SK-N-SH (cell line): ENCODE data around the gene PRPSAP2. TPM values are rescaled to one million over a fixed set of nuclear protein-coding genes. Genes with fewer than 3 reads are reported as not detected.

Experiments used
- CTCF ChIA-PET: fragments of 300-600, 350-600 bp; formaldehyde crosslinking; extraction: SDS; loops from one replicate; lab custom pipeline; 2021; lab: Yijun Ruan, JAX
- POLR2A ChIA-PET: fragments of 350-600 bp; sonication (Branson Sonifier 250); formaldehyde crosslinking; extraction: SDS; loops from one replicate; lab custom pipeline; 2020; ENCODE audit warnings: antibody characterized with exemption, inconsistent platforms; lab: Yijun Ruan, JAX
- DNase-seq: peaks from one replicate; pipeline ENCODE4 v3.0.0; 2012
- H2AFZ ChIP-seq: fragments of 200-600 bp; sonication (generic); 2 replicates; pipeline ENCODE4 v1.8.1; 2016; ENCODE audit warnings: antibody characterized with exemption, mild to moderate bottlenecking, low read depth
- H3F3A ChIP-seq: fragments of 200-600 bp; sonication (generic); replicated peaks from 2 replicates; pipeline ENCODE3; 2016; ENCODE audit warnings: antibody characterized with exemption, mild to moderate bottlenecking; ENCODE audit not compliant: insufficient read depth
- H3K27ac ChIP-seq, 2 experiments: fragments of 200-500 bp in 1 of 2; fragments of 200-600 bp in 1 of 2; sonication (Bioruptor generic) in 1 of 2; sonication (generic), shearing (Covaris generic) in 1 of 2; 2 replicates each; pipeline versions ENCODE4 v1.5.1 to v1.6.1; 2014 to 2016; ENCODE audit warnings: low read depth in 2 of 2, inconsistent platforms in 1 of 2, low read length in 1 of 2, mild to moderate bottlenecking in 1 of 2, mixed read lengths in 1 of 2
- H3K27me3 ChIP-seq: fragments of 200-600 bp; sonication (generic), shearing (Covaris generic); 2 replicates; pipeline ENCODE4 v1.6.1; 2016; ENCODE audit warnings: mixed run types; ENCODE audit not compliant: insufficient read depth
- H3K36me3 ChIP-seq, 2 experiments: fragments of 200-500 bp in 1 of 2; fragments of 200-600 bp in 1 of 2; sonication (Bioruptor generic) in 1 of 2; sonication (generic) in 1 of 2; replicated peaks in 1 of 2; 2 replicates each; pipeline versions ENCODE3 to v1.5.1; 2014 to 2016; ENCODE audit warnings: low read length in 1 of 2, mild to moderate bottlenecking in 1 of 2; ENCODE audit not compliant: insufficient read depth in 2 of 2, control insufficient read depth in 1 of 2
- H3K4me1 ChIP-seq, 2 experiments: fragments of 200-500 bp in 1 of 2; fragments of 200-600 bp in 1 of 2; sonication (Bioruptor generic) in 1 of 2; sonication (generic), shearing (Covaris generic) in 1 of 2; 2 replicates each; pipeline versions ENCODE4 v1.5.1 to v1.6.1; 2014 to 2016; ENCODE audit warnings: low read depth in 1 of 2, low read length in 1 of 2, mixed run types in 1 of 2; ENCODE audit not compliant: insufficient read depth in 2 of 2, control insufficient read depth in 1 of 2
- H3K4me2 ChIP-seq: fragments of 200-600 bp; sonication (generic), shearing (Covaris generic); 2 replicates; pipeline ENCODE4 v1.6.1; 2017; ENCODE audit warnings: mixed run types
- H3K4me3 ChIP-seq, 2 experiments: fragments of 200-500 bp in 1 of 2; fragments of 200-600 bp in 1 of 2; sonication (Bioruptor generic) in 1 of 2; sonication (generic), shearing (Covaris generic) in 1 of 2; 2 replicates each; pipeline versions ENCODE4 v1.5.1 to v1.8.1; 2014 to 2016; ENCODE audit warnings: low read depth in 2 of 2, inconsistent platforms in 1 of 2, low read length in 1 of 2, mild to moderate bottlenecking in 1 of 2, mixed read lengths in 1 of 2, moderate library complexity in 1 of 2
- H3K79me2 ChIP-seq: fragments of 200-600 bp; sonication (generic); 2 replicates; pipeline ENCODE4 v1.8.1; 2017; ENCODE audit warnings: mild to moderate bottlenecking; ENCODE audit not compliant: insufficient read depth
- H3K9ac ChIP-seq: fragments of 200-600 bp; sonication (generic); 2 replicates; pipeline ENCODE4 v1.6.1; 2017; ENCODE audit warnings: mixed run types
- H3K9me2 ChIP-seq: fragments of 200-600 bp; sonication (generic); 2 replicates; pipeline ENCODE4 v1.6.1; 2017; ENCODE audit warnings: mixed run types
- H3K9me3 ChIP-seq: fragments of 200-600 bp; sonication (generic); 2 replicates; pipeline ENCODE4 v1.6.1; 2017; ENCODE audit warnings: mixed run types, mild to moderate bottlenecking, moderate library complexity
- H4K20me1 ChIP-seq: fragments of 200-600 bp; sonication (generic); 2 replicates; pipeline ENCODE4 v1.6.1; 2017; ENCODE audit warnings: mild to moderate bottlenecking, mixed run types; ENCODE audit not compliant: insufficient read depth
- FOSL2 ChIP-seq: IDR thresholded peaks from 2 replicates; pipeline ENCODE4 v1.4.0; 2012; ENCODE audit warnings: low read depth, mild to moderate bottlenecking, moderate library complexity, borderline replicate concordance
- FOXM1 ChIP-seq: IDR thresholded peaks from 2 replicates; pipeline ENCODE4 v1.4.0; 2012; ENCODE audit warnings: low read depth, mild to moderate bottlenecking
- GATA2 ChIP-seq: sonication (generic); formaldehyde crosslinking; IDR thresholded peaks from 2 replicates; pipeline ENCODE4 v1.5.0; 2020; ENCODE audit warnings: mild to moderate bottlenecking, missing genetic modification reagents
- MEF2A ChIP-seq: IDR thresholded peaks from 2 replicates; pipeline ENCODE4 v1.4.0; 2012; ENCODE audit warnings: low read depth, borderline replicate concordance
- NFIC ChIP-seq: IDR thresholded peaks from 2 replicates; pipeline ENCODE4 v1.4.0; 2012; ENCODE audit warnings: borderline replicate concordance
- POLR2AphosphoS5 ChIP-seq: IDR thresholded peaks from 2 replicates; pipeline ENCODE4 v1.6.1; 2012; ENCODE audit warnings: low read depth, low read length
- RCOR1 ChIP-seq: fragments of 150-350 bp; IDR thresholded peaks from 2 replicates; pipeline ENCODE4 v1.6.1; 2017; ENCODE audit warnings: antibody characterized with exemption, low read length
- RFX5 ChIP-seq: IDR thresholded peaks from 2 replicates; pipeline ENCODE4 v1.6.1; 2012; ENCODE audit warnings: mild to moderate bottlenecking, improper control_type of control experiment, low read length
- SMC3 ChIP-seq: IDR thresholded peaks from 2 replicates; pipeline ENCODE4 v1.6.1; 2012; ENCODE audit warnings: low read depth, low read length, improper control_type of control experiment
- TCF12 ChIP-seq: IDR thresholded peaks from 2 replicates; pipeline ENCODE4 v1.4.0; 2012
- TEAD4 ChIP-seq: IDR thresholded peaks from 2 replicates; pipeline ENCODE4 v1.4.0; 2012; ENCODE audit warnings: mild to moderate bottlenecking, borderline replicate concordance; ENCODE audit not compliant: insufficient read depth
- WGBS: methylation state at CpG from one replicate; pipeline ENCODE4 v1.1.6; 2017; ENCODE audit warnings: low lambda C conversion rate; 5-methylcytosine and 5-hydroxymethylcytosine counted together
- polyA plus RNA-seq, 3 experiments: library from polyadenylated mRNA; depleted of rRNA; stranded (reverse); fragments of >200 nt; gene quantifications; 2 replicates each; pipeline ENCODE4 v1.2.3, GENCODE V29; 2012
- TF ChIP-seq, protein P1 (sequence below): IDR thresholded peaks from 2 replicates; pipeline ENCODE4 v1.4.0; 2012; ENCODE audit warnings: low read depth, borderline replicate concordance
- TF ChIP-seq, protein P2 (sequence below): fragments of 150-350 bp; IDR thresholded peaks from 2 replicates; pipeline ENCODE4 v1.6.1; 2017; ENCODE audit warnings: antibody characterized with exemption, low read length, low read depth, borderline replicate concordance
- TF ChIP-seq, protein P3 (sequence below): IDR thresholded peaks from 2 replicates; pipeline ENCODE4 v1.4.0; 2012; ENCODE audit warnings: low read depth, borderline replicate concordance
- TF ChIP-seq, protein P4 (sequence below): IDR thresholded peaks from 2 replicates; pipeline ENCODE4; 2012

The PRPSAP2 gene
- polyA plus RNA-seq, 1 of the 3 experiments (the other 2 are of a cell fraction), result 27.6 TPM

DNA sequence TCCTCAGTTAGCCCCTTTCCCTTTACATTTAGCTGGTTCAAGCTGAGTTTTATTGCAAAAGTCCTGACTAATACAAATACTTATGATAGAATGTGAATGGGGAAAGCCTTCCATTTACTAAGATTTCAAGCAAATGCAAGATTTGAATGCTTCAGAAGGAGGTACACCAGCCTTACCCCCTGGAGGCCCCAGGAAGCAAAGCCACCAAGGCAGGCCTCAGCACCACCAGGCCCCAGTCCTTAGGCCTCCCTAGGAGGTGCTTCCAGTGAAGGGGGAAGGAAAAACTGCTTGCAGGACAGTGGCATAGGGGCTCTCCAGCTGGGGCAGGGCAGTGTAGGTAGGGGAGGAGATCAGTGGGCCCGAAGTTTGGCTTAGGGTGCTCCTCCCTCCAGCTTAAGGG lies 7.3 kb upstream of the PRPSAP2 start:
- 67% methylated on average over 1 of the region's 1 CpG for WGBS
- Histone ChIP-seq H3K4me1 (peaks cover 7 to 9% of the 10 kb centered on the region in 2 experiments; a peak in 2 of 4 replicates), H3K4me2 (no peak overlapping the region), H3K27ac (no peak overlapping the region), H3K79me2 (0 out of 2 replicates have a peak, but pooled peaks cover 9% of the 10 kb centered on the region), H3K27me3 (no peaks in the 10 kb centered on the region), H3K9me2 (no peaks in the 10 kb centered on the region), H3K9me3 (no peaks in the 10 kb centered on the region), H3K9ac (no peak overlapping the region), H4K20me1 (no peaks in the 10 kb centered on the region), H3K36me3 (no peaks in the 10 kb centered on the region), H3F3A (no peaks in the 10 kb centered on the region), H3K4me3 (no peak overlapping the region), H2AFZ (no peak overlapping the region)
- TF ChIP-seq NFIC, result no peak
- TF ChIP-seq, protein P1, sequence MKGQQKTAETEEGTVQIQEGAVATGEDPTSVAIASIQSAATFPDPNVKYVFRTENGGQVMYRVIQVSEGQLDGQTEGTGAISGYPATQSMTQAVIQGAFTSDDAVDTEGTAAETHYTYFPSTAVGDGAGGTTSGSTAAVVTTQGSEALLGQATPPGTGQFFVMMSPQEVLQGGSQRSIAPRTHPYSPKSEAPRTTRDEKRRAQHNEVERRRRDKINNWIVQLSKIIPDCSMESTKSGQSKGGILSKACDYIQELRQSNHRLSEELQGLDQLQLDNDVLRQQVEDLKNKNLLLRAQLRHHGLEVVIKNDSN, result no peak
- TF ChIP-seq, protein P2, sequence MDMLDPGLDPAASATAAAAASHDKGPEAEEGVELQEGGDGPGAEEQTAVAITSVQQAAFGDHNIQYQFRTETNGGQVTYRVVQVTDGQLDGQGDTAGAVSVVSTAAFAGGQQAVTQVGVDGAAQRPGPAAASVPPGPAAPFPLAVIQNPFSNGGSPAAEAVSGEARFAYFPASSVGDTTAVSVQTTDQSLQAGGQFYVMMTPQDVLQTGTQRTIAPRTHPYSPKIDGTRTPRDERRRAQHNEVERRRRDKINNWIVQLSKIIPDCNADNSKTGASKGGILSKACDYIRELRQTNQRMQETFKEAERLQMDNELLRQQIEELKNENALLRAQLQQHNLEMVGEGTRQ, result no peak
- no peak for TF ChIP-seq POLR2AphosphoS5
- TF ChIP-seq TEAD4, result no peak
- TF ChIP-seq MEF2A, result no peak
- no peak for TF ChIP-seq GATA2 (CRISPR knock-in tag)
- no peak for TF ChIP-seq RCOR1
- DNase-seq, result no peak
- ChIA-PET POLR2A (no interaction called here), CTCF (no interaction called here)

DNA sequence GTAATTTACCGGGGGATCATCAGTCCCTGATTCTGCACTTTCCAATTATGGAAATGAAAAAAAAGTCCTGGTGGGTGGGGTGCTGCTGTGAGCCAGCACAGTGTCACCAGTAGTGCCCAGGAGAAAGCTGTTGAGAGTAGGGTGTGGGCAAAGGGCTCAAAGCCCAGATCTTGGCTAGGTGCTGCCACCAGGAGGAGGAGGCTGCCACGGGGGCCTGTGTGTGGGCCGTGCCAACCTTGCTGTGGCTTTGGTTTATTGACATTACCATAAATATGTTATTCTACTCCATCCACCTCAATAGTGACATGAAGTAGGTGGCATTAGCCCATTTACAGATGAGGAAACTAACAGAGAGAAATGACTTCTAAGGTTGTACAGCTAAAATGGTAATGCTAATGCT lies 6.7 kb upstream of the PRPSAP2 start:
- 65% methylated on average over 3 of the region's 3 CpGs for WGBS

More for the DNA sequence above, 6.7 kb upstream of the PRPSAP2 start:
- TF ChIP-seq RFX5, result no peak
- TF ChIP-seq, protein P3, sequence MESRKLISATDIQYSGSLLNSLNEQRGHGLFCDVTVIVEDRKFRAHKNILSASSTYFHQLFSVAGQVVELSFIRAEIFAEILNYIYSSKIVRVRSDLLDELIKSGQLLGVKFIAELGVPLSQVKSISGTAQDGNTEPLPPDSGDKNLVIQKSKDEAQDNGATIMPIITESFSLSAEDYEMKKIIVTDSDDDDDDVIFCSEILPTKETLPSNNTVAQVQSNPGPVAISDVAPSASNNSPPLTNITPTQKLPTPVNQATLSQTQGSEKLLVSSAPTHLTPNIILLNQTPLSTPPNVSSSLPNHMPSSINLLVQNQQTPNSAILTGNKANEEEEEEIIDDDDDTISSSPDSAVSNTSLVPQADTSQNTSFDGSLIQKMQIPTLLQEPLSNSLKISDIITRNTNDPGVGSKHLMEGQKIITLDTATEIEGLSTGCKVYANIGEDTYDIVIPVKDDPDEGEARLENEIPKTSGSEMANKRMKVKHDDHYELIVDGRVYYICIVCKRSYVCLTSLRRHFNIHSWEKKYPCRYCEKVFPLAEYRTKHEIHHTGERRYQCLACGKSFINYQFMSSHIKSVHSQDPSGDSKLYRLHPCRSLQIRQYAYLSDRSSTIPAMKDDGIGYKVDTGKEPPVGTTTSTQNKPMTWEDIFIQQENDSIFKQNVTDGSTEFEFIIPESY, result no peak
- TF ChIP-seq GATA2 (CRISPR knock-in tag), result no peak
- no peak for TF ChIP-seq SMC3
- TF ChIP-seq, protein P4, sequence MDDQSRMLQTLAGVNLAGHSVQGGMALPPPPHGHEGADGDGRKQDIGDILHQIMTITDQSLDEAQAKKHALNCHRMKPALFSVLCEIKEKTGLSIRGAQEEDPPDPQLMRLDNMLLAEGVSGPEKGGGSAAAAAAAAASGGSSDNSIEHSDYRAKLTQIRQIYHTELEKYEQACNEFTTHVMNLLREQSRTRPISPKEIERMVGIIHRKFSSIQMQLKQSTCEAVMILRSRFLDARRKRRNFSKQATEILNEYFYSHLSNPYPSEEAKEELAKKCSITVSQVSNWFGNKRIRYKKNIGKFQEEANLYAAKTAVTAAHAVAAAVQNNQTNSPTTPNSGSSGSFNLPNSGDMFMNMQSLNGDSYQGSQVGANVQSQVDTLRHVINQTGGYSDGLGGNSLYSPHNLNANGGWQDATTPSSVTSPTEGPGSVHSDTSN, result no peak
- TF ChIP-seq FOXM1, result no peak
- TF ChIP-seq FOSL2, result no peak
- TF ChIP-seq TCF12, result no peak
- no peak overlapping the region for H3K9ac ChIP-seq
- no peak overlapping the region for H3K27ac ChIP-seq
- H3K4me3 ChIP-seq, result no peak overlapping the region
- no peak overlapping the region for H2AFZ ChIP-seq
- peaks cover 7 to 9% of the 10 kb centered on the region in 2 experiments; a peak in 2 of 4 replicates for H3K4me1 ChIP-seq
- no peak for DNase-seq
- H4K20me1 ChIP-seq, result no peaks in the 10 kb centered on the region
- POLR2A ChIA-PET, result no interaction called here
- no peaks in the 10 kb centered on the region for H3F3A ChIP-seq
- H3K79me2 ChIP-seq, result 0 out of 2 replicates have a peak, but pooled peaks cover 9% of the 10 kb centered on the region
- no peak overlapping the region for H3K4me2 ChIP-seq
- no peaks in the 10 kb centered on the region for H3K27me3 ChIP-seq
- H3K9me2 ChIP-seq, result no peaks in the 10 kb centered on the region
- no peaks in the 10 kb centered on the region for H3K36me3 ChIP-seq
- H3K9me3 ChIP-seq, result no peaks in the 10 kb centered on the region
- CTCF ChIA-PET, result no interaction called here
